Endothelial cell of hepatic sinusoid (primary cell): ENCODE measurements around the gene SLCO2B1.
"Not testable (repeated sequence)": the region's sequence is repeated elsewhere in the genome, so short reads cannot be mapped to it uniquely, and the experiment has no call there.

Source experiments
- in situ Hi-C: cut with HindIII; loops from 2 replicates; pipeline ENCODE4 v1.10.0; 2017; ENCODE audit warnings: low sequenced_read_pairs

Gene SLCO2B1

GRCh38 chr11:75150879-75151278, at the start of gene SLCO2B1:
Gene SLCO2B1 (plus strand): TSS chr11:75151107. CDS start chr11:75151382, 275 bp downstream.
- in situ Hi-C loops, result no loop called here

- in situ Hi-C loops, result no loop called here
Observed at GRCh38 chr11:75101424-75102128, 49.3 kb upstream of the SLCO2B1 start.

GRCh38 chr11:75103380-75104026, 47.4 kb upstream of the SLCO2B1 start:
- in situ Hi-C loops, result no loop called here

- in situ Hi-C loops, result no loop called here
Observed at GRCh38 chr11:75105462-75105925, 45.4 kb upstream of the SLCO2B1 start.

- in situ Hi-C loops, result not testable (repeated sequence)
Observed at GRCh38 chr11:75105967-75106681, 44.8 kb upstream of the SLCO2B1 start.

- in situ Hi-C loops, result no loop called here
Observed at GRCh38 chr11:75107187-75107586, 43.7 kb upstream of the SLCO2B1 start.

- in situ Hi-C loops, result no loop called here
Observed at GRCh38 chr11:75112200-75112599, 38.7 kb upstream of the SLCO2B1 start.

GRCh38 chr11:75113030-75113429, 37.9 kb upstream of the SLCO2B1 start:
- in situ Hi-C loops, result no loop called here

- in situ Hi-C loops, result no loop called here
Observed at GRCh38 chr11:75114465-75114864, 36.4 kb upstream of the SLCO2B1 start.

- in situ Hi-C loops, result no loop called here
Observed at GRCh38 chr11:75118577-75118976, 32.3 kb upstream of the SLCO2B1 start.

- in situ Hi-C loops, result no loop called here
Observed at GRCh38 chr11:75126564-75126963, 24.3 kb upstream of the SLCO2B1 start.

GRCh38 chr11:75132080-75132479, 18.8 kb upstream of the SLCO2B1 start:
- in situ Hi-C loops, result no loop called here

GRCh38 chr11:75133976-75134375, 16.9 kb upstream of the SLCO2B1 start:
- in situ Hi-C loops, result no loop called here

GRCh38 chr11:75135021-75135650, 15.8 kb upstream of the SLCO2B1 start:
- in situ Hi-C loops, result loop anchor here (5.0 kb wide), 1 partner anchor 62 kb away; no protein-coding TSS in a partner anchor

GRCh38 chr11:75135651-75136050, 15.3 kb upstream of the SLCO2B1 start:
- in situ Hi-C loops, result loop anchor here (5.0 kb wide), 1 partner anchor 62 kb away; no protein-coding TSS in a partner anchor

- in situ Hi-C loops, result no loop called here
Observed at GRCh38 chr11:75140269-75141138, 10.4 kb upstream of the SLCO2B1 start.

GRCh38 chr11:75141166-75141565, 9.7 kb upstream of the SLCO2B1 start:
- in situ Hi-C loops, result no loop called here

GRCh38 chr11:75142714-75143419, 8.0 kb upstream of the SLCO2B1 start:
- in situ Hi-C loops, result no loop called here

GRCh38 chr11:75143420-75143731, 7.5 kb upstream of the SLCO2B1 start:
- in situ Hi-C loops, result no loop called here

GRCh38 chr11:75144716-75145014, 6.2 kb upstream of the SLCO2B1 start:
- in situ Hi-C loops, result no loop called here
